Mesodermal cell (in vitro differentiated cells): ENCODE results near the gene GALNT13.

Experiments
- H3K27ac ChIP-seq: 2 replicates; pipeline ENCODE4 v1.7.0; 2013; ENCODE audit warnings: mild to moderate bottlenecking, low read depth, low read length, moderate library complexity; ENCODE audit not compliant: severe bottlenecking
- H3K36me3 ChIP-seq: 2 replicates; pipeline ENCODE4 v1.7.1; 2013; ENCODE audit warnings: mild to moderate bottlenecking, low read length, moderate library complexity; ENCODE audit not compliant: control insufficient read depth, insufficient read depth
- H3K4me1 ChIP-seq: one replicate; pipeline ENCODE4 v1.7.1; 2013; ENCODE audit warnings: mild to moderate bottlenecking, low read length; ENCODE audit not compliant: insufficient read depth, control insufficient read depth, poor library complexity, severe bottlenecking
- H3K4me3 ChIP-seq: 2 replicates; pipeline ENCODE4 v1.7.0; 2013; ENCODE audit warnings: low read length, control low read depth, mild to moderate bottlenecking; ENCODE audit not compliant: insufficient read depth, poor library complexity, severe bottlenecking; ENCODE audit errors: extremely low read depth
- H3K9me3 ChIP-seq: 2 replicates; pipeline ENCODE4 v1.7.1; 2013; ENCODE audit warnings: mild to moderate bottlenecking, low read length, moderate library complexity; ENCODE audit not compliant: control insufficient read depth
- WGBS, 2 experiments: methylation state at CpG; one replicate each; pipeline ENCODE4 v1.1.5; 2013; ENCODE audit warnings: missing lambda C conversion rate in 2 of 2; ENCODE audit not compliant: insufficient coverage in 2 of 2; 5-methylcytosine and 5-hydroxymethylcytosine counted together

Gene GALNT13

GRCh38 chr2:154029504-154029903 lies 157.8 kb downstream of the GALNT13 start:
- no peaks in the 10 kb centered on the region for H3K4me1 ChIP-seq
- H3K27ac ChIP-seq = no peak overlapping the region
- no peaks in the 10 kb centered on the region for H3K36me3 ChIP-seq
- 80% methylated on average over 1 of the region's 3 CpGs for WGBS, 2 experiments
- H3K4me3 ChIP-seq = no peak overlapping the region
- no peaks in the 10 kb centered on the region for H3K9me3 ChIP-seq

DNA sequence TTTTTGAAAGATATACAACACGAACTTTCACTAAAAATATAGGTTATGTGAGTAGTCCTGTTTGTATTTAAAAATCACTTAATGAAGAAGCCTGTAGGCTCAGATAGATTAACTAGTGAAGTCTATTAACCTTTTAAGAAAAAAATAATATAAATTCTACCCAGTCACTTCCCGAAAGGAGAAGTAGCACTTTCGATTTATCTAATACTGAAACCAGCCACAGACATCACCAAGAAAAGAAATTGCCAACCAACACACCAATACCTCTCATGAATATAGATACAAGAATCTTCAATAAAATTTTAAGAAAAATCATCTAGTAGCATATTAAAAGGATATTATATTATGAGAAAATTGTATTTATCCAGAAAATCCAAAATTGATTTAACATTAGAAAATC lies 160.5 kb downstream of the GALNT13 start:
- no peaks in the 10 kb centered on the region for H3K4me1 ChIP-seq
- no CpG with 5 or more reads among the region's 3 CpGs for WGBS, 2 experiments
- no peaks in the 10 kb centered on the region for H3K9me3 ChIP-seq
- H3K36me3 ChIP-seq = no peaks in the 10 kb centered on the region
- no peak overlapping the region for H3K27ac ChIP-seq
- no peak overlapping the region for H3K4me3 ChIP-seq

- H3K4me3 ChIP-seq = no peak overlapping the region
- H3K4me1 ChIP-seq = no peaks in the 10 kb centered on the region
- WGBS, 2 experiments = 80 to 92% methylated on average over 1 of the region's 1 CpG
- no peak overlapping the region for H3K27ac ChIP-seq
- H3K36me3 ChIP-seq = no peaks in the 10 kb centered on the region
- H3K9me3 ChIP-seq = no peaks in the 10 kb centered on the region
Observed at GRCh38 chr2:154046493-154046892, 174.8 kb downstream of the GALNT13 start.

- Histone ChIP-seq H3K9me3 (no peaks in the 10 kb centered on the region), H3K36me3 (no peaks in the 10 kb centered on the region), H3K4me3 (no peak overlapping the region), H3K27ac (no peak overlapping the region), H3K4me1 (no peaks in the 10 kb centered on the region)
- no CpG with 5 or more reads among the region's 2 CpGs for WGBS, 2 experiments
Observed at GRCh38 chr2:154048905-154049304, 177.2 kb downstream of the GALNT13 start.

- no peak overlapping the region for H3K4me3 ChIP-seq
- H3K27ac ChIP-seq = no peak overlapping the region
- no CpG with 5 or more reads among the region's 1 CpG for WGBS, 2 experiments
- H3K36me3 ChIP-seq = no peaks in the 10 kb centered on the region
- H3K9me3 ChIP-seq = no peaks in the 10 kb centered on the region
- H3K4me1 ChIP-seq = no peaks in the 10 kb centered on the region
Observed at GRCh38 chr2:154049561-154049960, 177.8 kb downstream of the GALNT13 start.

GRCh38 chr2:154067124-154067523 lies 195.4 kb downstream of the GALNT13 start:
- H3K9me3 ChIP-seq = no peaks in the 10 kb centered on the region
- no peaks in the 10 kb centered on the region for H3K36me3 ChIP-seq
- H3K27ac ChIP-seq = no peak overlapping the region
- H3K4me1 ChIP-seq = no peaks in the 10 kb centered on the region
- no peak overlapping the region for H3K4me3 ChIP-seq

- Histone ChIP-seq H3K4me1 (no peaks in the 10 kb centered on the region), H3K27ac (no peak overlapping the region), H3K4me3 (no peak overlapping the region), H3K36me3 (no peaks in the 10 kb centered on the region), H3K9me3 (no peaks in the 10 kb centered on the region)
- WGBS, 2 experiments = no CpG with 5 or more reads among the region's 1 CpG
Observed at GRCh38 chr2:154078926-154079325, 207.2 kb downstream of the GALNT13 start.

- Histone ChIP-seq H3K36me3 (no peaks in the 10 kb centered on the region), H3K4me1 (no peaks in the 10 kb centered on the region), H3K4me3 (no peak overlapping the region), H3K27ac (no peak overlapping the region), H3K9me3 (no peaks in the 10 kb centered on the region)
- 94 to 100% methylated on average over 2 of the region's 2 CpGs for WGBS, 2 experiments
Observed at GRCh38 chr2:154092571-154092970, 220.8 kb downstream of the GALNT13 start.

DNA sequence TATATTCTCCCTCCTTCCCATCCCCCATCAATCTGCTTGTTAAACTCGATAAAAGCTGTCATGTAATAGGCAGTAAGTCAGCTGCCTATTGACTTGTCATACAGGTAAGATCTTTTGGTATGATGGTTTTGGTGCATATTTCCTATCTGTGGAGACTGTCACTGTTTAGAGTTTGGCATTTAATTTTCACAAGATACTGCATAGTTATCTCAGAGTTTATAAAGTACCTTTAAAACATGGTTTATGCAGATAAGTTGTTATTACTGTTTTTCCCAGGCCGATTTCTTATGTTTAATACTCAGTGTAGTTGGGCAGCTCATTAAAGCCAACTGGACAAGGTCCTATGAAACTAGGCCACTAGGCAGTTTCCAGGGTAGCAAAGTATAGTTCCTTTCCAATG lies 222.1 kb downstream of the GALNT13 start:
- H3K36me3 ChIP-seq = no peaks in the 10 kb centered on the region
- H3K4me1 ChIP-seq = no peaks in the 10 kb centered on the region
- H3K27ac ChIP-seq = no peak overlapping the region
- whole genome bisulfite sequencing, 2 experiments = 40 to 100% methylated on average over 1 of the region's 2 CpGs
- no peak overlapping the region for H3K4me3 ChIP-seq
- no peaks in the 10 kb centered on the region for H3K9me3 ChIP-seq

DNA sequence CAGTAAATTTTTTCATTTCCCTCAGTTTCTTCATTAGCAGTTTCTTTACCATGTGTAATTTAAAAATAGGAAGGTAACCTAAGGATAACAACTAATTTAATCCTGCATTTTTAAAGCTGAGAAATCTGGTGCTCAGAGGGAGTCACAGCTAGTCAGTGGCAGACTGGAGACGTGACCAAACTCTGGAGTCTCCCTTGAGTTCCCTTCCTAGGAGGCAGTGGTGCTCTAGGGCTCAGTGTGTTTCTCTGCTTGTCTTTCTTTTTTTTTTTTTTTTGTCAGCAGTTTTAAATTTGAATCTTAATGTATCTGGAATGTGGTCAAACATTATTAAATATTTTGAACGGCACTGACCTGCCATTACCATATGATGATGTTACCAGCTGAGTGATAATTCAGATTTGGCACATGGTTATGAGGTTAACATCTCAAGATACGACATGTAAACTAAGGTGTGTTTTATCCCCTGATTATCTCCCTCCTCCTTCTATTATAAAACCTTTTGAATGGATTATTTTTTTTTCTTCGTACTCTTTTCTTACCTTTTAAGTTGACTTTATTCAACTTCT lies 226.2 kb downstream of the GALNT13 start:
- H3K36me3 ChIP-seq = no peaks in the 10 kb centered on the region
- no peaks in the 10 kb centered on the region for H3K9me3 ChIP-seq
- no peak overlapping the region for H3K27ac ChIP-seq
- H3K4me1 ChIP-seq = no peaks in the 10 kb centered on the region
- H3K4me3 ChIP-seq = no peak overlapping the region
- WGBS, 2 experiments = 100% methylated on average over 1 of the region's 4 CpGs

GRCh38 chr2:154120706-154121105 lies 249.0 kb downstream of the GALNT13 start:
- H3K4me1 ChIP-seq = no peaks in the 10 kb centered on the region
- no peaks in the 10 kb centered on the region for H3K36me3 ChIP-seq
- WGBS, 2 experiments = 78 to 100% methylated on average over 1 of the region's 2 CpGs
- H3K4me3 ChIP-seq = no peak overlapping the region
- H3K9me3 ChIP-seq = no peaks in the 10 kb centered on the region
- H3K27ac ChIP-seq = no peak overlapping the region
